HG02884 (cell line): Measurements from ENCODE around the gene MICAL3.

Experiments
- ATAC-seq: cut with Tn5 transposase; IDR thresholded peaks from one replicate; pipeline ENCODE4 v1.9.1; 2021; ENCODE audit warnings: mild to moderate bottlenecking, moderate library complexity; ENCODE audit not compliant: unreplicated experiment

MICAL3 gene

DNA sequence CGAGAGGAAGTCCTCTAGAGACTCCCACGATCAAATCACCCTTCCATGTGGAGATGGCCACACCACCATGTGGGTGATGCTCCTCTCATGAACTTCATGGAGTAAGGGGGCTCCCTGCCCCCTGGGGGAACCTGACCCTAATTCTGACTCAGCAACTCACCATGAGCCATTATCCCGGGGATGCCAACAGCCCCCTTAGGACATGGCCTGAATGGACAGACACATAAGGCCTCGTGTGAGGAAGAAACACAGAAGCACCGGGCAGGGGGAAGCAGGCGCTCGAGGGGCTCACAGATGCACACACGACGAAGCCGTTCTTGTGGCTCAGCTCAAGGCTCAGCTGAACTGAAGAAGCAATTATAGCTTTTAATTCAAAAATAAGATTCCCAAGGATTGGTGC, 150.6 kb downstream of the MICAL3 start:
- ATAC-seq: no peak

DNA sequence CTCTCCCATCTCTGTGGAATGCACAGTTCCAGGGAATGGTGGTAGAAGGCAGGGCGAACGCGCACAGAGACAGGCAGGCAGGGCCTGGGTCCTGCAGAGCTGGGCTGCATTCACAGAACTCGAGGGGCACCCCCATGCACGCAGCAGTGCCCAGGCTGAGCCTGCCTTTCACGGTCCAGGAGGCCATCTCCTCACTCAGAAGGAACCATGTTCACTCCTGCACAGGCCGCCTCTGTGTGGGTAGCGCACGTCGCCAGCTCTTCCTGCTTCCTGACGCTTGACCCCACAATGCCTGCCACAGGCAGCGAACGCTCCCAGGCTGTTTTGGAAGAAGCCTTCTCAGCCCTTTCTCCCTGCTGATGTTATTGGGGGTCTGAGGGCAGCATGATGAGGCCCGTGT, 151.2 kb downstream of the MICAL3 start:
- no peak for ATAC-seq

DNA sequence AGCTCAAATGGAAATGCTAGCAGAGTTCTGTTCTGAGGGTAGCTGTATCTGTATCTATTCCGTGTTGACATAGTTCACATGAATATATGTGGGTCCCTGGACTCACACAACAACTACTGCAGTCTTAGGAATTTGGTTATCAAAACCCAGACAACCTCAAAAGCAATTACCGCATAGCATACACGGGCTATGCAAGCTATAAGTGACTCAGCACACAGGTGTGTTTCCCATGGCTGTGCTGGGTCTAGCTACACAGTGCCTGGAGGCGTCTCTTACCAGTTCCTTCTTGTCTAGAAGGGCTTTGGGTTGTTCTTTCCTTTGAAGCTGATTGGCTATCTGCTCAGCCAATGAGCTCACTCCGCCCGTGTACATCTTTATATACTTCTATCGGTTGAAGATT, 151.9 kb downstream of the MICAL3 start:
- ATAC-seq: no peak

DNA sequence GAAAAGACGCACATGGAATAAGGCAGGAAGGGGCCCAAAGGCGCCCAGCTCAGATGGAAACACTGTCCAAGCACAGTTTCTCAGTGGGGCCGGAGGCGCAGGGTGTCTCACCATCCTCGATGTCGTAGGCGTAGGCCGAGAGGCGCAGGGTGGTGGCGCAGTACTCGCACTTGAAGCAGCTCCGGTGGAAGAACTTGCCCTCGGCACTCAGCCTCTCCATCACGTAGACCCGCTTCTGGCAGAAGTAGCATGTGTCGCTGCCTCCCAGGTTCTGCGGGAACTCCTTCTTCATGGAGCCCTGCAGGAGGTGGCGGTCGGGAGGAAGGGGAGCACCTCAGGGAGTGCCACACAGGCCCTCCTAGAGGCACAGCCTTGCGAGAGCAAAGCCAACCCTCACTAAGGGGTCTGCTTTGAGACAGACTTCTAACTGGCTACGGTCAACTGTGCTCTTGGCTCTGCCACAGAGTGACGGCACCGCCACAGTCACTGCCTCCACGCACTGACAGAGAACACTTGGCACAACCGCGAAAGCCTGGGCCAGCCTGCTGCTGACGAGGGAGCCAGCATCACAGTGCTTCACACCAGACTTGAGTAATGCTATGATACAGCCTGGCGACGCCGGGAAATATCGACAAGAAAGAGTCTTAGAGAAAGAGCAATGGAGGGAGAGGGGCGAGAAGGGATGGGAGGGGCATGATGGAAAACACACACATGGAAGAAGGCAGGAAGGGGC, 152.5 kb downstream of the MICAL3 start:
- ATAC-seq: no peak

DNA sequence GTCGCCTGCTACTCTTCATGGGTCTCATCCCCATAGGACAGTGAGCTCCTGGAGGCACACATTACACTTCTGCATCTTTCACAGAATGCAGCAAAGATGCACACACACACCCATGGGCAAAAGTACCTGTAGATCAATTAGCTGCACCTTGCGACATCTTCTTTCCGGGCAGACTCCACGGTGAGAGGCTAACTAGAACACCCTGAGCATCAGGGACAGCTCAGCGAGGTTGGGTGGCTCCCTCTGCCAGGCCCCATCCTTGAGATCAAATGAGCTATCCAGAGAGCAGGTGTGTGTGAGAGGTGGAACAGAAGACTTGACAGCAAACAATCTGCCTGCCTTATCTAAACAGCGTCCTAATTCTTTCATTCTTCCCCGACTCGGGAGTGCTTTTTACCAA, 154.0 kb downstream of the MICAL3 start:
- no peak for ATAC-seq

DNA sequence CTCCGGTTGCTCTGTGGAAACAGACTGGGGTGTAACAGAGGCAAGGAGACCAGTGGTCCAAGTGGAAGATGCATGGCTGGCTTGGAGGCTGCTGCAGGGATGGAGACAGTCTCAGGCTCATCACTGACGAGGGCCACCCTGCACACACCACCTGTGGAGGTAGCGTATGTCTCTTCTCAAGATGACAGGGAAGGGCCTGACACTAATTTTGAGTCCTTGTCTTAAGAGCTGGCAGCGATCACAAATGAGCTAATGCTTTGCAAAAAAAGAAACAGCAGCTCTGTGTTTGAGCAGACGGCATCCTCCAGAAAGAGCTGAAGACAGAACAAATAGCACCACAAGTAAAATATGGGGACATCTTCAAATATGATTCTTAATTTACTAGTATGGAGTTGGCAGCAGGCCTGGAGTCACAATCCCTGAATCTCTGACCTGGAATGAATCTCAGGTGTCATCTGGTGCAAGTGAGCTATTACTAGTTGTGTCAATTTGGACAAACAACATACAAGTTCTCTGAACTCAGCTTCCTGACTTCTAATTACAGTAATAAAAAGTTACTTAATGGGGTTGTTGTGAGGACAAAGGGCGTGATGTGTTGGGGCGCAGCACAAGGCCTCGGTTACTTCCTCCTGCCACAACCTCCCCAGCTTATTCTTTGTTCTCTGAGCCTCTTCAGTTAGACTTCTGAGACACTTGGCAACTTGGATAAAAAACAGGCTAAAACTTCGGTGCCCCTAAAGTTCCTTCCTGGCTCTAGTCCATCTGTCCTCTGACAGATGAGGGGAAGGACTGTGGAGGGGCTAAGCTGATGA, 154.9 kb downstream of the MICAL3 start:
- ATAC-seq: no peak

DNA sequence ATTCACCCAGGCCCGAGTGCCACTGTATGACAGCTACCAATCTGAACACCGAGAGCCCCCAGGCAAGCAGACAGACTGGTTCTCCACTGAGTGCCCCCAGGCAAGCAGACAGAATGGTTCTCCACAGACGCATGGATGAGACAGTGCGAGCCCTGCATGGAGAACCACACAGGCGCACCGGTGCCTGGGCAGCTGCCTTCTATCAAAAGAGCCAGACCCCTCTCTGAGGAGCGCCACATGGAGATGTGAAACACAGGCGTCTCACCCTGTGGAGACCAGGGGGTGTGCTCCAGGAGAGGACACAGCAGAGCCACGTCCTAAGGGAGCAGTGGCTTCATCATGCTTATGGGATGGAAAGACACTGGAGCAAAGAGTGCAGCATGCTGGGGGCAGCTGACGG, 155.6 kb downstream of the MICAL3 start:
- ATAC-seq: no peak

DNA sequence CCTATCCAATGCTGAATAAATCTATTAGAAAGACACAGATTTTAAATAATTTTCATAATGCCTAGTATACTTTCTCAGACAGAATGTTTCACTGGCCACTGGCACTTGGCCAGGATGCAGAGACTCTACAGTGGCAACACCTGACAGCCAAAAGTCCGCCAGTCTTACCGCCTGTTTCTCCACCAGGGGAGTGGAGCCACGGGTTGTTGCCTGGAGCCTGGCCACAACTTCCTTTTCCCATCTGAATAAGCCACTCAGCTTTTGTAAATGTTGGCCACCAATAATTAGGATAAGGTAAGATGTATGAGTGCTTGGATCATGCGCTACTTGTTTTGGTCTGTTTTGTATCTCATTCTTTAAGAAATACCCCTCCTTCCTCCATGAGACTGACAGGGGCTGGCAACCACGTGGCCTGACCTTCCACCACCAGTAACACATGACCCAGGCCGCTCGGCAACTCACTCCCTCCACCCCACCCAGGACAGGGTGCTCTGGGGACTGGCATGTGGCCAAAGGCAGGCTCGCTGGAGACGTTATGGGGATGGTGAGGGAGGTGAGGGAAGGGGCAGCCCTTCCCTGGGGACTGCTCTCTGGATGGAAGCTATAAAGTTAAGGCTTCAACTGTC, 157.1 kb downstream of the MICAL3 start:
- no peak for ATAC-seq

DNA sequence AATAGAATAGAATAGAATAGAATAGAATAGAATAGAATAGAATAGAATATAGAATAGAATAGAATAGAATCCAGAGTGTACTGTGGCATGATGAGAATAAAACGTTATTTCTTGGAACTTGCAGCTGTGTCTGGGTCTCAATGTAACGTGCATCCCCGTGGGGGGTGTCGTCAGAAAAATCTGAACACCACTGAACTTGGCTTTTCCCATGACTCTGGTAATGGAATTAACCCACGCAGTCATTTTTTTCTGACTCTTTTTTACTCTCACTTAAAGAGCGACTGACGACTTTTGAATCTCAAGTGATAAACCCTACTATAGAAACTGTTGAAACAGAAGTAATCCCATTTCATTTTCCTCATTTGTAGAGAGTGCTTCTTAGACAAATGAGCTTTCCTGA, 157.7 kb downstream of the MICAL3 start:
- no peak for ATAC-seq

DNA sequence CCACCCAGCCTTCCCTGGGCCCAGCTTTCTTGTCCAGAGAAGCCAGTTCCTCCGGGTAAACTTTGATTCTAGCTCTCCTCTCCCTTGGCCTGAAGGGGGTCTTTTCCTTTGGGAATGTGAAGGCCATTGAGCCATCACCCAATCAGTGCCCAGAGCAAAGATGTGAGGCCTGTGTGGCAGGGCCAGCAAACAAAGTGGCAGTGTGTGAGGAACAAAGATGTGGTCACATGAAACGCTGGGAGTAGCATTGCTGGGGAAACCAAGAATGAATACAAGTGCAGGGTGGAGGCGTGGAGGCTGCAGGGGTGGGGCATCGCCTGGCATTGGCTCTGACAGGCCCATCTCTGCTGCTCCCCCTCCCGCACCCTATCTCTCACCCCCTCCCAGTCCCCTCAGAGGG, 158.2 kb downstream of the MICAL3 start:
- ATAC-seq: no peak

DNA sequence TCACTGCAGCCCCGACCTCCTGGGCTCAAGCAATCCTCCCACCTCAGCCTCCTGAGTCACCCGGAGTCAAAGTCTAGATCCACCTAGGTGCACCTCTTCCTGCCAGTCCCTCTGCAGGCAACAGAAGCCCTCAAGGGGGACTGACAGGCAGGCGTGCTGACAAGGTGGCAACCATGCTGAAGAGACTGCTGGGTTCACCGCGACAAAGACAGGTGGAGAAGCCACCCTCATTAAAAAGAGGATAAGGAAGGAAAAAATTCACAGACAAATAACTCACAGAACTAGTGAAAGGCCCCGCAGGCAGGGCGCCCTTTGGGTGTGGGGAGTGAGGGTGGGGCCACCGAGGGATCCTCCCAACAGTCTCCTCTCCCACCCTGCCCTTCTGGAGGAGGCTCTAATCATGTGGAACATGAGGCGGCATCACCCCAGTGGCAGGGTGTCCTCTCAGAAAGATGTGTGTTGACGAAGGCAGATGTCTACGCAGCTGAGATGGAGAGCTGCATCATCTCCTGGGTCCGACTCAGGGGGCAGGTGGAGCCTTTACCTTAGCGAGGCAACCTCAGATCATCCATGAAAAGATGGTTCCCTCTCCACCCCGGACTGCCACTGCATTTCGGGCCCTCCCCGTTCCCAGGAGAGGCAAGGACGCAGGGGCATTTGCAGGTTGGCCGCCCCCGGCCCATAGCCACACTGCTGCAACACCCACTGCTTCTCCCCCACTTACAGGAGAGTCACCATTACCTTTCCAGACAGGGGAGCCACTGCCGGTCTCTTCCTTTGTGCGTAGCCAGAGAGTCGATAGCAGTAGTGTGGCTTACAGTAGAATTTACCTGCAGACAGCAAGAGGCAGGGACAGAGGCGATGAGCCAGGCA, 158.9 kb downstream of the MICAL3 start:
- ATAC-seq: no peak

DNA sequence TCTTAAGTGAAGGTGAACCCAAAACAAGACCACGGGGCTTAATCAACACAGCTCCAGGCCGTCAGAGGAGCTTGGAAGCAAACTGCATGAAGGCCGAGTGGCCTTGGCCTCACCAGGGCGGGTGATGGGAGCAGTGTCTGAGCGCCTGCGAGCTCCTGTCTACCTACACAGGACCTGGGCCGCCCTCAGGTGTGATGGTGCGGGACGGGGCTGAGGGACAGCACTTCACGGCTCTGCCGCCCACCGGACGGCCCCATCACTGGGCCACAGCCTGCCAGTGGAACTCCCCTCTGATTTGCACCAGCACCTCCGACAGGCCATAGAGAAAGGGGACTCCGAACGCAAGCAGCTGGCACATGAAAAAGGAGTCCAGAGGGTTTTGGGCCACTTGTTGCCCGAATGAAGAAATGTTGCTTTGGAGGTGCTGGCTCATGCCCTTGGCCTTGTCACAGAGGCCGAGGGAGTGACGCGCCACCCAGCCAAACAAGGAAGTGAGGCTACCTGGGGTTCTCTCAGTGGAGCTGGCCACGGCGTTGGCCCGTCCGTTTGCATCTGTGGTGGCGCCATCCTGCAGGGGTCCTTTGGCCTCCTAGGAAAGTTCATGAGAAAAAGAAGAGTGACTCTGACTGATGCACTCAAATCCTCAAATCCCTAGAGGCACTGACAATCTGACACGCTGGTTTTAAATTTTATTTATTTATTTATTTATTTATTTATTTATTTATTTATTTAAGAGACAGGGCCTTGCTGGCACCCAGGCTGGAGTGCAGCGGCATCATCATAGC, 159.8 kb downstream of the MICAL3 start:
- ATAC-seq: no peak

DNA sequence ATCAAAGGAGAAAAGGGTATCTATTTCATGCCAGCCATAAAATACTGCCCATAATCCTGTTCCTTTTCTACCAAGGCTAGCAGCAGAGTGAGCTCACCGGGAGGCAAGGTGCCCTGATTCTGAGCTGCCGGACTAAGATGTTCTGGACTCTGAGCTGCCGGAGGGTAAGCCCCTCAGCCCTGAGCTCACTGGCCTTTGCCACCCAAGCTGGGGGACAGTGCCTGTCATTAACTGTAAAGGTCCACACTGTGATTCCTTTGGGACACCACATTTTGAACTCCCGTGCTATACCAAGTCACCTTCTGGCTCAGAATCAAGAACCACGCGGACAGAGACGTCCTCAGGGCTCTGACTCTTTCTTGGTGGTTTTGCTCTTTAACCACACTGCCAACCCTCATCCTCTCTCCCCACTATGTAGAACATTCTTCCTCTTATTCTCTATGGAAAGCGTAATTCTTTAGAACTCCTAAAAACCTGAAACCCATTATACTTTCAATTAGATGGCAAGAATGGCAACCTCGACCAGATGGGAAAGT, 161.6 kb downstream of the MICAL3 start:
- ATAC-seq: no peak

DNA sequence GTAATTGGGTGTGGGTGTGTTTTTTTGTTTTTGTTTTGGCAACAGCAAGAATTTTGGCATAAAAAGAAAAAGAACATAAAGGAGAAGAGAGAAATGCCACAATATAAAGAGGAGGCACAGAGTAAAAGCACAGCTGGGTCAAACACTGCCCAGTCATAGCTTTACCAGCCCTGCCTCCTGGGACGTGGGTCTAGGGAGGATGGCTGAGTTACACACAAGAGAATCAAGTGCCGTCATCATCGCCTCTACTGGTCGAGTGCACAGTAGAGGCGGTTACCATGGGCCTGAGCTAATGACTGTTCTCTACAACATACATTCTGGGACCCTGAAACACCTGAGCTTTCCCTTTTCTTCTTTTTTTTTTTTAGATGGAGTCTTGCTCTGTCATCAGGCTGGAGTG, 162.5 kb downstream of the MICAL3 start:
- ATAC-seq: no peak

DNA sequence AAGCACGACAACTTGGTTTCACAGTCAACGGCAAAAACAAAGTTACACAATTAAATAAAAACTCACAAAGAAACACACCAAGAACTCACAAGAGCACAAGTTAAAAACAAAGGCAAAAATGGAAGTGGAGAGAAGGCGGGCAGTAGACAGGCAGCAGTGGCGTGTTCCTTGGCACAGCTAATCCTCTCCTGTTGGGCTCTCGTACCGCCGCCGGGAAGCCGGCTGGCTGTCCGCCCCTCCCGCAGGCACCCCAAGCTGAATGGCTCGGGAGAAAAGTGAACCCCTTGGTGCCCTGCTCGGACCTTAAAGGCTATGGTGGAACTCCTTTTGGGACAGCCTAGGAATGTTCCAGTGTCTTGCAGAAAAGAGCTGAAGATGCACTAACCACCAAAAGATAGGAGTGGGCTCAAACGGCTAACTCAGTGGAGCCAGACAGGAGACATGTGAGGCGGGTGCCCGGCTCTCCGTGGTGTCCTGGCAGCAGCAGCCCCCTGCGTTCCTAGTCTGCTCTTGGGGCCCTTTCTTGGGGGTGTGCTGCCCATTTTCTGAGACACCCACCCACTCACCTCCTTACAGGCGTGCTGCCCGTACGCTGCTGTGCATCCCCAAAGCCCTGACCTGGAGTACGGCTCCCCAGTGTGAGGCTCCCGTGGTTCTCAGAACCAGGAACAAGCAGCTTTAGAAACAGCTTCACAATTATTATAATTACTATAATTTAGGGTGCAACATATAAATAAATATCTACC, 164.0 kb downstream of the MICAL3 start:
- ATAC-seq: no peak

DNA sequence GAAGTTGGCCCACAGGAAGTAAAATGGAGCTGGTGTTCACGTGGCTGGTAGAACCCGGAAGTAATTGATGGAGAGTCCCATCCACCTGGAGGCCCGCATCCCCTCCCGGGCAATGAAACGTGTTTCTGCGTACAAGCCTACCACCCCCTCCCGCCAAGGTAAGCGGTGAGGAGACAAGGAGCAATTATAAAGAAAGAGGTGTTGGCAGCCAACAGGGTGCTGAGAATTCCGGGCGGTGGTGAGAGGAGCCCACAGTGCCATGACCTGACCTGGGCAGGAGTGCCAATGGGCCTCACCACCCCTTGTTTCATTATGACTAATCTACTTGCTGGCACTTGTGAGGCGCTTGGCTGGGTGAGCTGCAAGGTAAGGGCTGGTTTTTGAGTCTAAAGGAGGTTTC, 166.3 kb downstream of the MICAL3 start:
- no peak for ATAC-seq

DNA sequence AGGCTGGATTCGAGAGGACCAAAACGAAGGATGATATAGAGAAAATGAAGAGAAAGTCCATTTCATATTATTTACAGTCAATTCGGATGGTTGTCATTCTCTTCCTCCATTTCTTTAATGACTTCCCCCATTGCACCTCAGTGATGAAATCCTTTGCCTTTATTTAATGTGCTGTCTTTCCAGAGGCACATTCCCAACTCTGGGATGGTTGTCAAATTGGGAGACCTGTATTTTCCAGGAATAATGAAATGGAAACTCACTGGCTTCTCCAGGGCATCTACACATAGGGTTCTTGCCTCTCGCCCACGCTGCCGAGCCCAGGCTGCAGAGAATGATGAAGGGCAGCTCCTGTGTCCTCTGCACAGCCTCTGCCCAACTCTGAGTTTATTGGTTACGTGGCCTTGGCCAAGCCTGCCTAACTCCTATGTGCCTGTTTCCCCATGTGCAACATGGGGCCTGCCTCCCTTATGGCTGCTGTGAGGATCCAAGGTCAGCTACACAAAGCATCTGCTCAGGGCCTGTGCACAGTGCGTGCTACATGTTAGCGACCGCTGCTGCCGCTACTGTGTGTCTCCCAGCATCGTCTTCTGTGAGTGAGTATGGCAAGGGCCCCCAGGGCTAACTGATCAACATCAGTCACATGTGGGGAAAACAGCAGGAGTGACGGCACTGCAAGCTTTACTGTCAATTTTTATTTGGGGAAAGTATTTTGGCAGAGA, 168.6 kb downstream of the MICAL3 start:
- ATAC-seq: no peak

DNA sequence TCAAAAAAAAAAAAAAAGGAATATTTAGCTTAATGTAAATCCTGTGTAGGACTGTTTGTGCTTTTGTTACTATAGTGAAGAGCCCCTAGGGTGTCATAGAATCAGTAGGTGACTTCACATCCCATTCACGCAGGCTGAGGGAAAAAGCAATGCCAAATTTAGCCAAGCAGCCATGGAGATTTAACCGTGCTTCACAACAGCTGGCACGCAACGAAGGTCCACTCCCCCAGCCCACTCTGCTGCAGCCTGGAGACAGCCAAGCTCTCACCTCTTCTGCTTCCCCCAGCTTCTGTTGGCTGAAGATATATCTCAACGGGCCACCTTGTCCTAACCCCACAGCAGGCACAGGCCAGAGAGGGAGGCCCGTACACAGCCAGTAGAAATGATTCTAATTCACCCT, 171.3 kb downstream of the MICAL3 start:
- ATAC-seq: no peak

DNA sequence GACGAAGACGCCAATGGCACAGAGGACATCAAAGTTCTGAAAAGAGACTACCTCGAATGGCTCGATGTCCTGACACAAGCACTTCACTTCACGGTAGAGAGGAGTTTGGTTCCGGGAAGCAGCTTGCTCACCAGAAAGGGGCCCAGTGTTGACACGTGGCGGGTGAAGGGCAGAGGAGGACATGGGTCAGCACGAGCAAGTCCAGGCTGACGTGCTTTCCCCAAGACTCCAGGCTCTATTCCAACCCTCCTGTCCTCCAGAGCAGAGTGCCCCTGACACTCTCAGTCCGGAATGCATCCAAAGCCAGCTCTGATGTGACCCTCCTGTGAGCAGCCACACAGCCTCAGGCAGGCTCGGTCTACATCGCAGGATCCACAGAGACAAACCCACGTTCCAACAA, 172.6 kb downstream of the MICAL3 start:
- ATAC-seq: no peak
